ENCODE data around the gene TMEM151B.
A peak's percentile ranks its signal among the peaks of the same experiment; 100 is the strongest.

Gene TMEM151B

GRCh38 chr6:44301782-44302564 lies 31.7 kb downstream of the TMEM151B start:
- CTCF ChIA-PET, result interaction anchor here (0.8 to 12.8 kb wide), 6 partner anchors 9 to 31 kb away, joined by 3 to 202 read pairs (median 4); partner anchors contain the start of genes AARS2, NFKBIE and TMEM151B
- POLR2A ChIA-PET, result interaction anchor here (0.8 kb wide), 1 partner anchor 34 kb away, joined by 3 read pairs; no protein-coding TSS in a partner anchor

GRCh38 chr6:44302856-44303255 lies 32.6 kb downstream of the TMEM151B start:
- POLR2A ChIA-PET, result no interaction called here
- no peak for DNase-seq
- 100% methylated on average over 9 of the region's 12 CpGs for WGBS (ENCODE audit: insufficient coverage)
- CTCF ChIA-PET, result interaction anchor here (0.9 to 12.8 kb wide), 8 partner anchors 11 to 49 kb away, joined by 3 to 202 read pairs (median 6); partner anchors contain the start of genes AARS2, NFKBIE and TMEM151B
- H3K4me1 ChIP-seq (ENCODE audit: control extremely low read depth in 1 of 4, control insufficient read depth in 4 of 4, insufficient read depth in 4 of 4, low read length in 3 of 4), result peaks cover 0 to 2% (median under 1%) of the 10 kb centered on the region in 4 experiments
- H3K9me3 ChIP-seq (ENCODE audit: control extremely low read depth in 1 of 5, control insufficient read depth in 4 of 5, insufficient read depth in 2 of 5, low read depth in 1 of 5, low read length in 4 of 5), result no peaks in the 10 kb centered on the region
- no peak overlapping the region for H3K4me3 ChIP-seq (ENCODE audit: control insufficient read depth in 1 of 7, extremely low read depth in 1 of 7, insufficient read depth in 4 of 7, low read depth in 2 of 7, low read length in 6 of 7)
- H3K27ac ChIP-seq (ENCODE audit: insufficient read depth in 1 of 2, low read depth in 1 of 2, low read length in 2 of 2, poor library complexity in 1 of 2, severe bottlenecking in 2 of 2), result no peak overlapping the region
- H3K36me3 ChIP-seq (ENCODE audit: control insufficient read depth in 4 of 4, insufficient read depth in 4 of 4, low read length in 3 of 4), result peaks cover 9 to 80% (median 62%) of the 10 kb centered on the region in 4 experiments
- peaks cover 0 to 13% (median 6%) of the 10 kb centered on the region in 5 experiments for H3K27me3 ChIP-seq (replicated peaks in 2 of 5; ENCODE audit: control insufficient read depth in 4 of 5, insufficient read depth in 5 of 5, low read length in 4 of 5)

More at GRCh38 chr6:44301782-44302564, 31.7 kb downstream of the TMEM151B start:
- no peak for DNase-seq
- H3K27ac ChIP-seq (ENCODE audit: insufficient read depth in 1 of 2, low read depth in 1 of 2, low read length in 2 of 2, poor library complexity in 1 of 2, severe bottlenecking in 2 of 2), result no peak overlapping the region
- H3K9me3 ChIP-seq (ENCODE audit: control extremely low read depth in 1 of 5, control insufficient read depth in 4 of 5, insufficient read depth in 2 of 5, low read depth in 1 of 5, low read length in 4 of 5), result no peaks in the 10 kb centered on the region
- no peak overlapping the region for H3K4me3 ChIP-seq (ENCODE audit: control insufficient read depth in 1 of 7, extremely low read depth in 1 of 7, insufficient read depth in 4 of 7, low read depth in 2 of 7, low read length in 6 of 7)
- peaks cover 0 to 22% (median 9%) of the 10 kb centered on the region in 5 experiments for H3K27me3 ChIP-seq (replicated peaks in 2 of 5; ENCODE audit: control insufficient read depth in 4 of 5, insufficient read depth in 5 of 5, low read length in 4 of 5)
- 100% methylated on average over 10 of the region's 14 CpGs for WGBS (ENCODE audit: insufficient coverage)
- peaks cover 0 to 11% (median 9%) of the 10 kb centered on the region in 4 experiments for H3K4me1 ChIP-seq (ENCODE audit: control extremely low read depth in 1 of 4, control insufficient read depth in 4 of 4, insufficient read depth in 4 of 4, low read length in 3 of 4)
- peaks cover 9 to 71% (median 55%) of the 10 kb centered on the region in 4 experiments for H3K36me3 ChIP-seq (ENCODE audit: control insufficient read depth in 4 of 4, insufficient read depth in 4 of 4, low read length in 3 of 4)

GRCh38 chr6:44303842-44304241 lies 33.6 kb downstream of the TMEM151B start:
- Histone ChIP-seq H3K36me3 (ENCODE audit: control insufficient read depth in 4 of 4, insufficient read depth in 4 of 4, low read length in 3 of 4) (peaks cover 10 to 84% (median 64%) of the 10 kb centered on the region in 4 experiments), H3K27ac (ENCODE audit: insufficient read depth in 1 of 2, low read depth in 1 of 2, low read length in 2 of 2, poor library complexity in 1 of 2, severe bottlenecking in 2 of 2) (no peak overlapping the region), H3K9me3 (ENCODE audit: control extremely low read depth in 1 of 5, control insufficient read depth in 4 of 5, insufficient read depth in 2 of 5, low read depth in 1 of 5, low read length in 4 of 5) (no peaks in the 10 kb centered on the region), H3K4me1 (ENCODE audit: control extremely low read depth in 1 of 4, control insufficient read depth in 4 of 4, insufficient read depth in 4 of 4, low read length in 3 of 4) (no peaks in the 10 kb centered on the region), H3K27me3 (replicated peaks in 2 of 5; ENCODE audit: control insufficient read depth in 4 of 5, insufficient read depth in 5 of 5, low read length in 4 of 5) (peaks cover 0 to 3% (median 0%) of the 10 kb centered on the region in 5 experiments), H3K4me3 (ENCODE audit: control insufficient read depth in 1 of 7, extremely low read depth in 1 of 7, insufficient read depth in 4 of 7, low read depth in 2 of 7, low read length in 6 of 7) (no peak overlapping the region)
- DNase-seq, result no peak
- WGBS (ENCODE audit: insufficient coverage), result 98% methylated on average over 6 of the region's 6 CpGs
- ChIA-PET POLR2A (no interaction called here), CTCF (interaction anchor here (0.9 to 12.8 kb wide), 10 partner anchors 8 to 49 kb away, joined by 3 to 202 read pairs (median 6); partner anchors contain the start of genes AARS2, NFKBIE and TMEM151B)

GRCh38 chr6:44304282-44305199 lies 34.3 kb downstream of the TMEM151B start:
- Histone ChIP-seq H3K4me3 (ENCODE audit: control insufficient read depth in 1 of 7, extremely low read depth in 1 of 7, insufficient read depth in 4 of 7, low read depth in 2 of 7, low read length in 6 of 7) (no peak overlapping the region), H3K27me3 (replicated peaks in 2 of 5; ENCODE audit: control insufficient read depth in 4 of 5, insufficient read depth in 5 of 5, low read length in 4 of 5) (no peaks in the 10 kb centered on the region), H3K9me3 (ENCODE audit: control extremely low read depth in 1 of 5, control insufficient read depth in 4 of 5, insufficient read depth in 2 of 5, low read depth in 1 of 5, low read length in 4 of 5) (no peaks in the 10 kb centered on the region), H3K36me3 (ENCODE audit: control insufficient read depth in 4 of 4, insufficient read depth in 4 of 4, low read length in 3 of 4) (peaks cover 12 to 89% (median 71%) of the 10 kb centered on the region in 4 experiments), H3K27ac (ENCODE audit: insufficient read depth in 1 of 2, low read depth in 1 of 2, low read length in 2 of 2, poor library complexity in 1 of 2, severe bottlenecking in 2 of 2) (no peak overlapping the region), H3K4me1 (ENCODE audit: control extremely low read depth in 1 of 4, control insufficient read depth in 4 of 4, insufficient read depth in 4 of 4, low read length in 3 of 4) (no peaks in the 10 kb centered on the region)
- DNase-seq, result peak; percentile 45 to 59 (median 58)
- WGBS (ENCODE audit: insufficient coverage), result 85% methylated on average over 18 of the region's 25 CpGs
- CTCF ChIA-PET, result interaction anchor here (0.6 to 12.8 kb wide), 23 partner anchors 9 to 210 kb away, joined by 3 to 202 read pairs (median 5); partner anchors contain the start of genes AARS2, NFKBIE and TMEM151B
- POLR2A ChIA-PET, result interaction anchor here (0.7 to 1.5 kb wide), 5 partner anchors 8 to 48 kb away, joined by 3 to 5 read pairs (median 3); partner anchors contain the start of gene AARS2

DNA sequence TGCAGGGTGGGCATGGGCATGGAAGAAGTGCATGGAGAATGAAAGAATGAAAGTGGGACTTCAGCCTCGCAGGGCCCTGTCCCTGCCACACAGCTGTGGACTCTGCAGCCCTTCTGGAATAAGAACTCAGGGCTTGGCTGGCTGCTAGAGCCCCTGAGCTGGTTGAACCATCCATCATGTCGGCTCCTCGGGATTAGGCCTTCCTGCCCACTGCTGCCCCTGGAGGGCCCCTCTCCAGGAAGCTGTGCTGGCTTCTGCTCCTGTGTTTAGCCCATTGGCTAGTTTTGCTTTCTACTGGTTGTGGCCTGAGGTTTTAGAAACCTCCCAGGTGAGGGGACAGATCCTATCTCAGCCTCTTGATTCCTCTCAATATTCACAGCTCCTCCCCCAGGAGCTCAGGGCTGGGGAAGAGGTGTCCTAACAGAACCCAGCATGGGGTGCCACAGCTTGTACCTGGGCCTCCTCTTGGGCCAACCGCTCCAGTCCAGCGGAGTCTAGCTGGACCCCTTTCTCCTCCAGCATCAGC lies 35.0 kb downstream of the TMEM151B start:
- ChIA-PET CTCF (interaction anchor here (0.6 to 12.8 kb wide), 21 partner anchors 9 to 217 kb away, joined by 3 to 202 read pairs (median 5); partner anchors contain the start of genes AARS2, NFKBIE and TMEM151B), POLR2A (interaction anchor here (0.7 to 1.5 kb wide), 6 partner anchors 8 to 59 kb away, joined by 3 to 5 read pairs (median 3); partner anchors contain the start of gene AARS2)
- no peaks in the 10 kb centered on the region for H3K9me3 ChIP-seq (ENCODE audit: control extremely low read depth in 1 of 5, control insufficient read depth in 4 of 5, insufficient read depth in 2 of 5, low read depth in 1 of 5, low read length in 4 of 5)
- no peak overlapping the region for H3K4me3 ChIP-seq (ENCODE audit: control insufficient read depth in 1 of 7, extremely low read depth in 1 of 7, insufficient read depth in 4 of 7, low read depth in 2 of 7, low read length in 6 of 7)
- no peaks in the 10 kb centered on the region for H3K4me1 ChIP-seq (ENCODE audit: control extremely low read depth in 1 of 4, control insufficient read depth in 4 of 4, insufficient read depth in 4 of 4, low read length in 3 of 4)
- H3K36me3 ChIP-seq (ENCODE audit: control insufficient read depth in 4 of 4, insufficient read depth in 4 of 4, low read length in 3 of 4), result peaks cover 12 to 92% (median 74%) of the 10 kb centered on the region in 4 experiments
- 85% methylated on average over 4 of the region's 5 CpGs for WGBS (ENCODE audit: insufficient coverage)
- DNase-seq, result no peak
- no peaks in the 10 kb centered on the region for H3K27me3 ChIP-seq (replicated peaks in 2 of 5; ENCODE audit: control insufficient read depth in 4 of 5, insufficient read depth in 5 of 5, low read length in 4 of 5)
- no peak overlapping the region for H3K27ac ChIP-seq (ENCODE audit: insufficient read depth in 1 of 2, low read depth in 1 of 2, low read length in 2 of 2, poor library complexity in 1 of 2, severe bottlenecking in 2 of 2)

GRCh38 chr6:44306710-44307109 lies 36.5 kb downstream of the TMEM151B start:
- no peaks in the 10 kb centered on the region for H3K9me3 ChIP-seq (ENCODE audit: control extremely low read depth in 1 of 5, control insufficient read depth in 4 of 5, insufficient read depth in 2 of 5, low read depth in 1 of 5, low read length in 4 of 5)
- 97% methylated on average over 5 of the region's 8 CpGs for WGBS (ENCODE audit: insufficient coverage)
- no peaks in the 10 kb centered on the region for H3K27me3 ChIP-seq (replicated peaks in 2 of 5; ENCODE audit: control insufficient read depth in 4 of 5, insufficient read depth in 5 of 5, low read length in 4 of 5)
- no peak overlapping the region for H3K27ac ChIP-seq (ENCODE audit: insufficient read depth in 1 of 2, low read depth in 1 of 2, low read length in 2 of 2, poor library complexity in 1 of 2, severe bottlenecking in 2 of 2)
- ChIA-PET CTCF (interaction anchor here (0.9 to 12.8 kb wide), 7 partner anchors 8 to 36 kb away, joined by 3 to 202 read pairs (median 7); partner anchors contain the start of genes NFKBIE and TMEM151B), POLR2A (no interaction called here)
- no peak overlapping the region for H3K4me3 ChIP-seq (ENCODE audit: control insufficient read depth in 1 of 7, extremely low read depth in 1 of 7, insufficient read depth in 4 of 7, low read depth in 2 of 7, low read length in 6 of 7)
- DNase-seq, result no peak
- peaks cover 0 to under 1% (median 0%) of the 10 kb centered on the region in 4 experiments for H3K4me1 ChIP-seq (ENCODE audit: control extremely low read depth in 1 of 4, control insufficient read depth in 4 of 4, insufficient read depth in 4 of 4, low read length in 3 of 4)
- peaks cover 12 to 92% (median 76%) of the 10 kb centered on the region in 4 experiments for H3K36me3 ChIP-seq (ENCODE audit: control insufficient read depth in 4 of 4, insufficient read depth in 4 of 4, low read length in 3 of 4)
